SJSA1 (cell line): ENCODE results near the gene IPO5. TPM values are rescaled to one million over a fixed set of nuclear protein-coding genes. Genes with fewer than 3 reads are reported as not detected.
"Not testable (repeated sequence)": the region's sequence is repeated elsewhere in the genome, so short reads cannot be mapped to it uniquely, and the experiment has no call there.

Source experiments
- DNase-seq, 2 experiments: peaks; one replicate each; pipeline ENCODE4 v3.0.0-alpha.2; 2015 to 2020; ENCODE audit warnings: low spot score in 2 of 2, low read depth in 1 of 2
- H3K27ac ChIP-seq: fragments of 250-450 bp; sonication (Bioruptor Pico); 2 replicates; pipeline ENCODE4 v1.5.1; 2020; ENCODE audit warnings: mild to moderate bottlenecking, moderate library complexity
- H3K27me3 ChIP-seq: fragments of 250-450 bp; sonication (Bioruptor Pico); replicated peaks from 2 replicates; pipeline ENCODE4 v1.5.1; 2020; ENCODE audit warnings: mild to moderate bottlenecking, moderate library complexity
- H3K36me3 ChIP-seq: fragments of 250-450 bp; sonication (Bioruptor Pico); 2 replicates; pipeline ENCODE4 v1.5.1; 2020; ENCODE audit warnings: mild to moderate bottlenecking
- H3K4me1 ChIP-seq: fragments of 250-450 bp; sonication (Bioruptor Pico); replicated peaks from 2 replicates; pipeline ENCODE4 v1.6.1; 2021; ENCODE audit warnings: mild to moderate bottlenecking
- H3K4me3 ChIP-seq: fragments of 250-450 bp; sonication (Bioruptor Pico); 2 replicates; pipeline ENCODE4 v1.5.1; 2020; ENCODE audit warnings: mild to moderate bottlenecking
- H3K9me3 ChIP-seq: fragments of 250-450 bp; sonication (Bioruptor Pico); replicated peaks from 2 replicates; pipeline ENCODE4 v1.5.1; 2020; ENCODE audit warnings: mild to moderate bottlenecking
- total RNA-seq: library from RNA; depleted of rRNA; stranded (reverse); fragments of >200 nt; shearing (Covaris generic); gene quantifications from 2 replicates; pipeline ENCODE4 v1.2.3, GENCODE V29; 2014

Gene IPO5
- total RNA-seq, 1 experiment from 2014 or later = 146 TPM

DNA sequence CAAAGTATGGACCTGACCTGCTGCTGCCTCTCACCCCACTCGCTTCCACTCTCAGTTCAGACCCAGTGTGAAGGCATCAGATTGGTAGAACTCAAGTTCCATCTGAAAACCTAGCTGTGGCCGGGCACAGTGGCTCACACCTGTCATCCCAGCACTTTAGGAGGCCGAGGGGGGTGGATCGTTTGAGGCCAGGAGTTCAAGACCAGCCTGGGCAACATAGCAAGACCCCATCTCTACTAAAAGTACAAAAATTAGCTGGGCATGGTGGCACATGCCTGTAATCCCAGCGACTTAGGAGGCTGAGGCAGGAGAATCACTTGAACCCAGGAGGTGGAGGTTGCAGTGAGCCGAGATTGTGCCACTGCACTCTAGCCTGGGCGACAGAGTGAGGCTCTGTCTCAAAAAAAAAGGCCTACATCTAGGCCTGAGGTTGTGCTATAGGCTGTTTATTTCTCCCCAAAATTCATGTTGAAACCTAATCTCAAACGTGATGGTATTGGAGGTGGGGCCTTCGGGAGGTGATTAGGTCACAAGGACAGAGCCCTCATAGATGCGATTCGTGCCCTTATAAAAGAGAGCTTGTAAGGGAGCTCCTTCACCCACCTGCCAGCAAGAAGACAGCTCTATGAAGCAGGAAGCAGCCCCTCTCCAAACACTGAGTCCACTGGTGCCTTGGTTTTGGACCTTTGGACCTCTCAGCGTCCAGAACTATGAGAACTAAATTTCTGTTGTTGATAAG is 83.3 kb downstream of the IPO5 start:
- H3K4me1 ChIP-seq, H3K4me3 ChIP-seq, H3K27me3 ChIP-seq, H3K27ac ChIP-seq, H3K9me3 ChIP-seq, H3K36me3 ChIP-seq, DNase-seq: not testable (repeated sequence)

DNA sequence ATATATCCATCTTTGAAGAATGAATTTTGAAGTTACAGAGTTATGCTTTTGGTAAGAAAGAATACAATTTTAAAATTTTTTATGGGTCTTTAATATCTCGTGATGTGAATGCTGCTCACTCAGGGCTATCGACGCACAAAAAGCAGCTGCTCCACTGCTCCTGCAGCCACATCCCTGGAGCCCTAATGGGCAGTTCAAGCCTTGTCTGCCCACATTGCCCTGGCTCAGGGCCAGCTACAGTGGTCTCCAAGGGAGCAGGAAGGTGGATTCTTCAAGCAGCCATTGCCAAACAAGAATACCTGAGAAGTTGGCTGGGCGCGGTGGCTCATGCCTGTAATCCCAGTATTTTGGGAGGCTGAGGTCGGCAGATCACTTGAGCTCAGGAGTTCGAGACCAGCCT is 85.8 kb downstream of the IPO5 start:
- Histone ChIP-seq H3K9me3 (no peaks in the 10 kb centered on the region), H3K36me3 (no peaks in the 10 kb centered on the region), H3K27ac (no peak overlapping the region), H3K4me3 (no peak overlapping the region), H3K4me1 (no peaks in the 10 kb centered on the region), H3K27me3 (no peaks in the 10 kb centered on the region)
- DNase-seq = no peak

DNA sequence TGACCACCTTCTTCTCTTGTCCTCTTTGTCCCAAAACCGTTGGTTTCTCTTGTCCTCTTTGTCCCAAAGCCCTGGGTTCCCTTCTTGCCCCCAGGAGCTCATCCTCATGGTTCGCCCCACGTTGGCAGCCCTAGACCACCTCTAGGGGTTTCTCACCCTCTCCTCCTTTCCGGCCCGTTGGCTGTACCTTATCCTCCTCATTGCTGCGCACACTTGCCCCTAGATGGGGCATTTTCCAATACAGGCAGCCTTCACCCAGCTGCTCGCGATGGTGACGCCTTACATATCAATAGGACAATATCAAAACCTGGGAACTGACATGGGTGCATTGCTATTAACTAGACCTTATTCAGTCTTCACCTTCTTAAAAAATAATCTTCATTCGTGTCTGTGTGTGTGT is 86.5 kb downstream of the IPO5 start:
- DNase-seq = no peak
- Histone ChIP-seq H3K36me3 (no peaks in the 10 kb centered on the region), H3K27ac (no peak overlapping the region), H3K4me3 (no peak overlapping the region), H3K27me3 (no peaks in the 10 kb centered on the region), H3K9me3 (no peaks in the 10 kb centered on the region), H3K4me1 (no peaks in the 10 kb centered on the region)

DNA sequence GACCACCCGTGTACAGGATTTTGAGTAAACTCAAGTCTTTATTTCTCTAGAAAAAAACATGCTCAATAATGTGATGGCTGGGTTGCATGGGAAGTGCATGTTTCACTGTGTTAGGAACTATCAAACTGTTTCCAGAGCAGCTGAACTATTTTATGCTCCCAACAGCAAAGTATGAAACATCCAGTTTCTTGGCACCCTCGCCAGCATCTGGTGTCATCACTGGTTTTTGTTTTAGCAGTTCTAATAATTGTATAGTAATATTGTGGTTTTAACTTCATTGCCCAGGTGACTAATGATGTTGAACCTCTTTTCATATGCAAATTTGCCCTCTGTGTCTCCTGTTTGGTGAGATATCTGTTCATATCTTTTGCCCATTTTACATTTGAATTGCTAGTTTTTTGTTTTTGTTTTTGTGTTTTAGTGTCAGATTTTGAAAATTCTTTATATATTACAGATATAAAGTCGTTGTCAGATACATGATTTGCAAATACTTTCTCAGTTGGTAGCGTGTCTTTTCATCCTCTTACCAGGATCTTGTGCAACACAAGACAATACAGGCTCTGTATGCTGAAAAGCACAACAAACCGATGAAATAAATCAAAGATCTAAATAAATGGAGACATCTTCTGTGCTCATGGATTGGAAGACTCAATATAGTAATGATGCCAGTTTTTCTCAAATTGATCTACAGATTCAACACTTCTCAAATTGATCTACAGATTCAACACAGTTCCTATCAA is 87.8 kb downstream of the IPO5 start:
- no peaks in the 10 kb centered on the region for H3K36me3 ChIP-seq
- H3K9me3 ChIP-seq = no peaks in the 10 kb centered on the region
- no peak overlapping the region for H3K27ac ChIP-seq
- H3K4me1 ChIP-seq = no peaks in the 10 kb centered on the region
- no peaks in the 10 kb centered on the region for H3K27me3 ChIP-seq
- no peak overlapping the region for H3K4me3 ChIP-seq
- no peak for DNase-seq

GRCh38 chr13:98044301-98044700 is 90.8 kb downstream of the IPO5 start:
- no peaks in the 10 kb centered on the region for H3K27me3 ChIP-seq
- DNase-seq = no peak
- H3K9me3 ChIP-seq = no peaks in the 10 kb centered on the region
- no peak overlapping the region for H3K27ac ChIP-seq
- no peaks in the 10 kb centered on the region for H3K4me1 ChIP-seq
- no peak overlapping the region for H3K4me3 ChIP-seq
- no peaks in the 10 kb centered on the region for H3K36me3 ChIP-seq

GRCh38 chr13:98047785-98048184 is 94.3 kb downstream of the IPO5 start:
- not testable (repeated sequence) for H3K4me1 ChIP-seq, H3K9me3 ChIP-seq, H3K36me3 ChIP-seq, H3K4me3 ChIP-seq, H3K27ac ChIP-seq, DNase-seq, H3K27me3 ChIP-seq

DNA sequence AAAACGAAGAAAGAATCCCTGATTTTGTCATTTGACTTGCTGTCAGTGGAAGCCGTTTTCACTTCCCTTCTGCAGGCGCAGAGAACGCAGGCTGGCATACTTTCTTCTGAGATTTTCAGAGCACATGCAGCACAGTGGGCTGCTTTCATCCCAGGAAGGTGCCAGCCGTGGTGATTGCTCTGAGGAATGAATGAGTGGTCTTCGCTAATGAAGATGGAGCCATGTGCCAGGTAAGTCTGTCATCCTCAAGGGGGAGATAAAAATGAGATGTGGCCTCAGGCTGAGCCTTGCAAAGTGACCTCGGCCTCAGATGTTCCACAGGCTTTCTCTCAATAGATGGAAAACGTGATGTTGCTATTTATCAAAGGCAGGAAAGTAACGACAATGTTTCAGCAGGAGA is 94.8 kb downstream of the IPO5 start:
- Histone ChIP-seq H3K27ac (no peak overlapping the region), H3K4me1 (peaks cover 9% of the 10 kb centered on the region), H3K27me3 (0 out of 2 replicates have a peak, but pooled peaks cover 2% of the 10 kb centered on the region), H3K4me3 (no peak overlapping the region), H3K9me3 (no peaks in the 10 kb centered on the region), H3K36me3 (no peaks in the 10 kb centered on the region)
- DNase-seq = no peak

GRCh38 chr13:98050041-98050466 is 96.6 kb downstream of the IPO5 start:
- H3K4me3 ChIP-seq = no peak overlapping the region
- no peaks in the 10 kb centered on the region for H3K36me3 ChIP-seq
- H3K9me3 ChIP-seq = no peaks in the 10 kb centered on the region; the same call in 1 of the 2 replicates
- peak; percentile 32 to 73 for DNase-seq
- H3K27ac ChIP-seq = no peak overlapping the region
- H3K27me3 ChIP-seq = 0 out of 2 replicates have a peak, but pooled peaks cover 2% of the 10 kb centered on the region
- H3K4me1 ChIP-seq = peaks cover 9% of the 10 kb centered on the region

GRCh38 chr13:98052412-98052811 is 98.9 kb downstream of the IPO5 start:
- Histone ChIP-seq H3K4me1 (peaks cover 9% of the 10 kb centered on the region), H3K4me3 (no peak overlapping the region), H3K9me3 (no peaks in the 10 kb centered on the region; the same call in 1 of the 2 replicates), H3K27me3 (0 out of 2 replicates have a peak, but pooled peaks cover 2% of the 10 kb centered on the region), H3K36me3 (no peaks in the 10 kb centered on the region), H3K27ac (no peak overlapping the region)
- DNase-seq = no peak

GRCh38 chr13:98054301-98054700 is 100.8 kb downstream of the IPO5 start:
- H3K27me3 ChIP-seq = 0 out of 2 replicates have a peak, but pooled peaks cover 2% of the 10 kb centered on the region
- no peak for DNase-seq
- H3K4me1 ChIP-seq = peaks cover 9% of the 10 kb centered on the region
- no peak overlapping the region for H3K4me3 ChIP-seq
- H3K36me3 ChIP-seq = no peaks in the 10 kb centered on the region
- H3K9me3 ChIP-seq = no peaks in the 10 kb centered on the region; the same call in 1 of the 2 replicates
- H3K27ac ChIP-seq = no peak overlapping the region

DNA sequence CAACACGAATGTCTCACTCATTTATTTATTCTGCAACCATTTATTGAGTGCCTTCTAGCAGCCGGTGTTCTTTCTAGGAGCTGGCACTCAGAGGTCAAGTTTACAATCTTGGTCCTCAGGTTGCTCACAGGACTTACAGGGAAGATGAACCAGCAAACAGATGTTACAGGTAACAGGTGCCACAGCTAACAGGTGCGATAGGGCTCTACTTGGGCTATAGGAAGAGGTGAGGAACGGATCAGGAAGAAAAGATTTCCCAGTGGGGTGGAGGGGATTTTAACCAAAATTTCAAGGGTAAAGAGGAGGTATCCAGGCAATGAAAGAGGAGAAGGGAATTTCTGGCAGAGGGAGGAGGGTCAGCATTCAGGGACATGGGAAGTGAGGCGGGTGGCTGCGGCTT is 102.1 kb downstream of the IPO5 start:
- Histone ChIP-seq H3K27ac (no peak overlapping the region), H3K27me3 (no peaks in the 10 kb centered on the region), H3K9me3 (no peaks in the 10 kb centered on the region; the same call in 1 of the 2 replicates), H3K4me3 (no peak overlapping the region), H3K4me1 (no peaks in the 10 kb centered on the region), H3K36me3 (no peaks in the 10 kb centered on the region)
- DNase-seq = no peak

DNA sequence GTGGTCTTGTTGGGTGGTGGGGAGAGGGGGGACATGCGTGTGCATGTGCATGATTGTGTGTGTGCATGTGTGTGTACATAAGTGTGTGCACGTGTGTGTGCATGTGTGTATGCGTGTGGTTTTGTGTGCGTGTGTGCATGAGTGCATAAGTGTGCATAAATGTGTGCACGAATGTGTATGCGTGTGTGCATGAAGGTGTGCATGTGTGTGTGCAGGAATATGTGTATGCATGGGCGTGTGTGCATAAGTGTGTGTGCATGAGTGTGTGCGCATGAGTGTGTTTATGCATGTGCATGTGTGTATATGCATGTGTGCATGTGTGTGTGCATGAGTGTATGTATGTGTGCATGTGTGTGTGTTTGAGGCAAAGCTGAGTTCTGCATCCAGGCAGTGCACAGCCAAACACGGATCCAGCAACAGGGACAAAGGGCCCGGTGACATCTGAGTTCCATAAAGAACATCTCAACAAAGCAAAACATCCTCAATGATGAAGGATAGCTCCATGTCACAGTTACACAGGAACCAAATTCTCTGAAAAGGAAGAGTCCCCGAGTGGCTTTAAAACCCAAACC is 103.5 kb downstream of the IPO5 start:
- no peak overlapping the region for H3K27ac ChIP-seq
- H3K36me3 ChIP-seq = no peaks in the 10 kb centered on the region

GRCh38 chr13:98059276-98059675 is 105.8 kb downstream of the IPO5 start:
- no peaks in the 10 kb centered on the region for H3K27me3 ChIP-seq
- no peak overlapping the region for H3K4me3 ChIP-seq
- H3K9me3 ChIP-seq = no peaks in the 10 kb centered on the region
- no peaks in the 10 kb centered on the region for H3K4me1 ChIP-seq
- H3K27ac ChIP-seq = no peak overlapping the region
- DNase-seq = no peak
- no peaks in the 10 kb centered on the region for H3K36me3 ChIP-seq

More for the DNA sequence above, 103.5 kb downstream of the IPO5 start:
- DNase-seq = no peak
- Histone ChIP-seq H3K27me3 (no peaks in the 10 kb centered on the region), H3K9me3 (no peaks in the 10 kb centered on the region; the same call in 1 of the 2 replicates), H3K4me1 (no peaks in the 10 kb centered on the region), H3K4me3 (no peak overlapping the region)

DNA sequence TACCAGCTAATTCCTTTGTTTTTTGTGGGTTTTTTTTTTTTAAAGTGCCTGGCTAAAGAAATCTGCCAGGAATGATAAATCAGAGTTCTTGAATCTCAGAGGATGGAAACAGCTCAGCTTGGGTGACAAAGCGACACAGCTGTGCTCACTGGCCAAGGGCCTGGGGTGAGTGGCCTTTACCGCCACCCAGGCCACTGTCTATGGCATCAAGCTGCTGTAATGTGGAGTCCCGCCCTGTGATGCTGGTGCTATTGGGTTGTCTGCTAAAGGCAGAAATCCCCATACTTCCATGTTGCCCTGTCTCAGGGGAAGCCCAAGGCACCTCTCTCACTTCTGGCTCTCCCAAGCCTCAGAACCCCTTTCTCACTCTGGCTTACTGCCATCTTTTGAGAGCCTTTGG is 106.8 kb downstream of the IPO5 start:
- no peaks in the 10 kb centered on the region for H3K36me3 ChIP-seq
- no peak overlapping the region for H3K4me3 ChIP-seq
- H3K27ac ChIP-seq = no peak overlapping the region
- H3K4me1 ChIP-seq = no peaks in the 10 kb centered on the region
- H3K27me3 ChIP-seq = no peaks in the 10 kb centered on the region
- no peaks in the 10 kb centered on the region for H3K9me3 ChIP-seq
- no peak for DNase-seq
